ENCODE results near the gene SMG9. TPM values are rescaled to one million over a fixed set of nuclear protein-coding genes. Genes with fewer than 3 reads are reported as not detected.

Gene SMG9, protein sequence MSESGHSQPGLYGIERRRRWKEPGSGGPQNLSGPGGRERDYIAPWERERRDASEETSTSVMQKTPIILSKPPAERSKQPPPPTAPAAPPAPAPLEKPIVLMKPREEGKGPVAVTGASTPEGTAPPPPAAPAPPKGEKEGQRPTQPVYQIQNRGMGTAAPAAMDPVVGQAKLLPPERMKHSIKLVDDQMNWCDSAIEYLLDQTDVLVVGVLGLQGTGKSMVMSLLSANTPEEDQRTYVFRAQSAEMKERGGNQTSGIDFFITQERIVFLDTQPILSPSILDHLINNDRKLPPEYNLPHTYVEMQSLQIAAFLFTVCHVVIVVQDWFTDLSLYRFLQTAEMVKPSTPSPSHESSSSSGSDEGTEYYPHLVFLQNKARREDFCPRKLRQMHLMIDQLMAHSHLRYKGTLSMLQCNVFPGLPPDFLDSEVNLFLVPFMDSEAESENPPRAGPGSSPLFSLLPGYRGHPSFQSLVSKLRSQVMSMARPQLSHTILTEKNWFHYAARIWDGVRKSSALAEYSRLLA
- 87.0 and 87.6 TPM in 2 replicates for total RNA-seq
- long read RNA-seq, full-length matches to known transcripts = 1 of 6 reads
- long read RNA-seq, partial matches to known transcripts = 3 of 6 reads
- long read RNA-seq, other reads (novel, unspliced or antisense) = 2 of 6 reads

DNA sequence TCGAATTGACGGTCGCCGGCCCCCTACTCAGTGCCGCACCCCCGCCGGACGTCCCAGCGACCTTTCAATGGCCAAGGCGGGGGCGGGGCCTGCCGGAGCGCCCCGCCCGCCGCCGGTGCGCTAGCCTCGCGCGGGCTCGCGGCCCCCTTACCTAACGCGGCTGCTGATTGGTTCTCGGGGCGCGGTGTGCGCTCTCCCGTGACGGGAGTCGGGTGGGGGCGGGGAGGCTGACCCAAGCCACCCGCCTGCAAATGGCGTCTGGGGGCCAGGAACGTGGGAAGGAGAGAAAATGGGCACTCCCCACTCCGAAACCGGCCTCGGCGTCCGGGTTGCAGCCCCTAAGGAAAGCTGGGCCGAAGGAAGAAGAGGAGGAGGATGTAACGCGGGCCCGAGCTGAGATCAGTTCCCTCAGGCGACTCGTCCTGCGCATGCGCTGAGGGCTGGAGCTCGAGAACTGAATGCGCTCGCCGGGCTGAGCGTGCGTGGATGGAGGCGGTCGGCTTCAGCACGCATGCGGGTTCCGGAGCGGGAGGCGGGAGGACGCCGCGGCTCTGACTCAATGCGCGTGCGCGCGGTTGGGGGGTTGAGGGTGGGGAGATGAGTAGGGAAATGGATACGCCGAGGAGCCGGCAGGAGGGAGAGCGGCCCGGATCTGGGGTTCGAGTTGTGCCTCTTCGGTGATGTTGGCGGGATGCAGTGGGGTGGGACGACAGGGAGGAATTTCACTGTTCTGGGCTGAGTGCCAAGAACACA lies at the start of gene SMG9:
Gene SMG9, minus strand, starts transcription at position 460 of the 753 bp plus-strand sequence. CDS start 4,221 bp downstream, outside the sequence.
- peaks cover 4% of the 10 kb centered on the region for H3K27me3 Mint-ChIP-seq (ENCODE audit: low read depth)
- peak; percentile 98 for DNase-seq (ENCODE audit: low read depth, low spot score)
- peak within 1 kb of the TSS; percentile 100 for H3K27ac Mint-ChIP-seq (ENCODE audit: unreplicated experiment)
- peaks cover 51% of the 10 kb centered on the region for H3K4me1 Mint-ChIP-seq
- TF ChIP-seq, protein P1, sequence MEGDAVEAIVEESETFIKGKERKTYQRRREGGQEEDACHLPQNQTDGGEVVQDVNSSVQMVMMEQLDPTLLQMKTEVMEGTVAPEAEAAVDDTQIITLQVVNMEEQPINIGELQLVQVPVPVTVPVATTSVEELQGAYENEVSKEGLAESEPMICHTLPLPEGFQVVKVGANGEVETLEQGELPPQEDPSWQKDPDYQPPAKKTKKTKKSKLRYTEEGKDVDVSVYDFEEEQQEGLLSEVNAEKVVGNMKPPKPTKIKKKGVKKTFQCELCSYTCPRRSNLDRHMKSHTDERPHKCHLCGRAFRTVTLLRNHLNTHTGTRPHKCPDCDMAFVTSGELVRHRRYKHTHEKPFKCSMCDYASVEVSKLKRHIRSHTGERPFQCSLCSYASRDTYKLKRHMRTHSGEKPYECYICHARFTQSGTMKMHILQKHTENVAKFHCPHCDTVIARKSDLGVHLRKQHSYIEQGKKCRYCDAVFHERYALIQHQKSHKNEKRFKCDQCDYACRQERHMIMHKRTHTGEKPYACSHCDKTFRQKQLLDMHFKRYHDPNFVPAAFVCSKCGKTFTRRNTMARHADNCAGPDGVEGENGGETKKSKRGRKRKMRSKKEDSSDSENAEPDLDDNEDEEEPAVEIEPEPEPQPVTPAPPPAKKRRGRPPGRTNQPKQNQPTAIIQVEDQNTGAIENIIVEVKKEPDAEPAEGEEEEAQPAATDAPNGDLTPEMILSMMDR (conservative IDR thresholded peaks at IDR 0.05) = no peak
- H3K36me3 Mint-ChIP-seq (ENCODE audit: low read depth) = peaks cover 19% of the 10 kb centered on the region
- peak within 1 kb of the TSS; percentile 99 for H3K4me3 Mint-ChIP-seq
- H3K9me3 Mint-ChIP-seq = no peaks in the 10 kb centered on the region

DNA sequence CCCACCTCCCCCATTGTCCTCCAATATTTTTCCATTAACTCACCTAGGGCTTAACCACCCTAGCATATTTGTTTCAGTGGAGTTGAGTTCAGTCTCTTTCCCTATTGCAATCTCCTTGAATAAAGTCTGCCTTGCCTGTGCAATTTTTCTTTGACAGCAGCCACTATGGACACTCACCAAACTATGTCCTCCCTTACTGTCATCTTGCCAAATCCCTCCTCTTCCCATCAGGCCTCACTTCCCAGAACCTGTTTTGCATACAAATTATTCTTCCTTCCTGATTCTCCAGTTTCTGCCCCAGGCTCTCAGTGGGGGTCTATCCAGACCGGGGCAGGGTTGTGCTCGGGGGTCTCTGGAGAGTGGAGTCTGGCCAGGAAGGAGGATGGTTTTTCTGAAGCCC lies 49.7 kb upstream of the SMG9 start:
- TF ChIP-seq, protein P1 (conservative IDR thresholded peaks at IDR 0.05) = no peak
- no peak overlapping the region for H3K27ac Mint-ChIP-seq (ENCODE audit: unreplicated experiment)
- H3K36me3 Mint-ChIP-seq (ENCODE audit: low read depth) = no peaks in the 10 kb centered on the region

DNA sequence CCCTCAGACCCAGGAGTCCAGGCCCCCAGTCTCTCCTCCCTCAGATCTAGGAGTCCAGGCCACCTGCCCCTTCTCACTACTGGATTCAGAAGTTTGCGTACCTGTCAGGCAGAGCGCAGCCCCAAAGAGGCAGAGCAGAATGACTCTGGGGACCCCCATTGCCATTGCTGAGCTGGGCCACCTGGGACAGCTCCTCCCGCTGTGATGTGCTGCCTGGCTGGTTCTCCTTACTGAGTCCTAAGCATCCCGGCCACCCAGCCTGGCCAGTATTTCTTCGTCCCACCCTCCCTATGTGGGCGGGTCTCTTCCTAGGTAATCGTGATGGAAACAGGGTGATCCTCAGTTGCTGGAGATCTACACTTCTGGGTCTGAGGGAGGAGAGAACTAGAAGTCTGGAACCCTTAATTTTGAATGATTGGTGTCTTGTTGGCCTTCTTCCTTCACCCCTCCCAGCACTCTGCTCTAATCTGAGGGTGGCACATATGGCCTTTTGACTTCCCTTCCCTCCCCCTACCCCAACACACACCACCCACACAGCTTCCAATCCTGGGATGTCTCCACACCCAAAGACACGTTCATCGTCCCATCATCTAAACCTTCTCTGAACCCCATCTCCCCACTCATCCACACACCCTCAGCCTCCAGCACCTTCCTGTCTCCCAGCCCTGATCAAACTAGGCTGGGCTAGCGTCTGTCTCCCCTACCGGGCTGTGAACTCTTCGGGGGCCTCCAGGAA lies 47.6 kb upstream of the SMG9 start, which contains the start of gene LYPD5:
Gene LYPD5, minus strand, starts transcription at position 232 of the 736 bp plus-strand sequence. Its CDS starts 67 bp downstream, at position 165.
- Mint-ChIP-seq H3K4me3 (no peak within 1 kb of the TSS), H3K9me3 (peaks cover 3% of the 10 kb centered on the region), H3K27ac (ENCODE audit: unreplicated experiment) (peak within 1 kb of the TSS; percentile 74), H3K4me1 (peaks cover 12% of the 10 kb centered on the region), H3K36me3 (ENCODE audit: low read depth) (no peaks in the 10 kb centered on the region), H3K27me3 (ENCODE audit: low read depth) (peaks cover 63% of the 10 kb centered on the region)
- TF ChIP-seq, protein P1 (conservative IDR thresholded peaks at IDR 0.05) = no peak
- no peak for DNase-seq (ENCODE audit: low read depth, low spot score)

More for the DNA sequence above, 49.7 kb upstream of the SMG9 start:
- Mint-ChIP-seq H3K27me3 (ENCODE audit: low read depth) (peaks cover 45% of the 10 kb centered on the region), H3K4me1 (peaks cover 18% of the 10 kb centered on the region), H3K9me3 (peaks cover 3% of the 10 kb centered on the region), H3K4me3 (no peak overlapping the region)
- no peak for DNase-seq (ENCODE audit: low read depth, low spot score)

DNA sequence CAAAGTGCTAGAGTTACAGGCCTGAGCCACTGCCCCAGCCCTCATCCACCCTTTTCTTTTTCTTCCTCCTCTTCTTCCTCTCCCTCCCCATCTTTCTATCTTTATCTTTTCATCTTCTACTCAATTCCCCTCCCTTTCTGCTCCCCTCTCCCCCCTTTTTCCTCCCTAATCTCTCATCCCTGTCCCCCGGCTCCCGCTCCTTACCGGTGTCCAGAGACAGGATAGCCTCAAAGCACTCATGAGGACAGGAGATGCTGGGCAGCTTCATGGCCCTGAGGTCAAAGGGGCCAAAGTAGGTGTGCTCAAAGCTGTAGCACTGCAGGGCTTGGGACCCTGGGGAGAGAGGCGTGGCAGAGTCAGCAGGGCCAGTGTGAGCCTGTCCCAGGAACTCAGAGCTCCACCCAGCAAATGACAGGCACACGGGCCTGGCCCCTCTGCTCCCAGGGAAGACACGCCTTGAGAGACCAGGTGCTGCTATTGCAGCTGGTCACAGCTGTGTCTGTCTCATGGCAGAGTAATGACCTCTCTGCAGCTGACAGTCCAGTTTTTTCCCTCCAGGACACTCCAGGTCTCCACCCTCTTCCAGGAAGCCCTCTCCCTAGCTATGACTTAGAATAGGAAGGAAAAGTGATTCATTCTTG lies 44.9 kb upstream of the SMG9 start:
- peak overlapping the region; percentile 49 for H3K4me3 Mint-ChIP-seq
- no peaks in the 10 kb centered on the region for H3K9me3 Mint-ChIP-seq
- H3K4me1 Mint-ChIP-seq = peaks cover 4% of the 10 kb centered on the region
- no peak for DNase-seq (ENCODE audit: low read depth, low spot score)
- H3K27ac Mint-ChIP-seq (ENCODE audit: unreplicated experiment) = no peak overlapping the region
- TF ChIP-seq, protein P1 (conservative IDR thresholded peaks at IDR 0.05) = no peak
- H3K36me3 Mint-ChIP-seq (ENCODE audit: low read depth) = no peaks in the 10 kb centered on the region
- H3K27me3 Mint-ChIP-seq (ENCODE audit: low read depth) = peaks cover 75% of the 10 kb centered on the region

Data from neural crest cell (in vitro differentiated cells).